Upper lobe of left lung (tissue), 4 donors: ENCODE measurements around the gene CENATAC.

Experiments used
- EP300 ChIP-seq, 4 donors: sonication (generic); formaldehyde crosslinking; IDR thresholded peaks; one replicate each; pipeline ENCODE4 v1.5.1; 2017; ENCODE audit warnings: antibody characterized with exemption in 4 of 4, control low read depth in 2 of 4
- POLR2A ChIP-seq, 4 donors: fragments of 450-650 bp; IDR thresholded peaks; one replicate each; pipeline ENCODE4 v1.5.1; 2016 to 2017; ENCODE audit warnings: antibody characterized with exemption in 4 of 4, mild to moderate bottlenecking in 2 of 4
- POLR2AphosphoS5 ChIP-seq, 2 donors: sonication (generic); formaldehyde crosslinking; IDR thresholded peaks; one replicate each; pipeline ENCODE4 v1.5.1; 2017; ENCODE audit warnings: antibody characterized with exemption in 2 of 2
- TF ChIP-seq, protein P1 (sequence below), 6 experiments: fragments of 450-650 bp in 4 of 6; fragments of 200-600 bp in 2 of 6; sonication (generic) in 2 of 6; IDR thresholded peaks; one replicate each; pipeline ENCODE4 v1.5.1; 2016 to 2019; ENCODE audit warnings: antibody characterized with exemption in 6 of 6

DNA sequence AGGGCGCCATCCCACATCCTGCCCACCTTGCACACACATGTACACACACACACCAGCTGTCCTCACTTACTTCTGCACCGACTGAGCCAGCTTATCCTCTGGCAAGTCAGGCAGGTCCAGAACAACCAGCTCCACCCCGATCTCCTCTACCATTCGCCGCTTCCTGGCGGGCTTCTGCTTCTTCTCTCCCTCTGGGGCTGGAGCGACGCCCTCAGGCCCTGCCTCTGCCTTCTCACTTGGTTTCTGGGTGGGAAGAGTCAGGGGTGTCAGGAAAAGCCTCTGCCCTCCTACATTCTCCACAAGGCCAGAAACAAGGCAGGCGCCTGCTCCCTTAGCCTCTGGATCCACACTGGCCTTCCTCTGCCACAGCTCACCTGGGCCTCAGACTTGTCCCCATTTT is 50.7 kb downstream of the CENATAC start:
- TF ChIP-seq, protein P1, sequence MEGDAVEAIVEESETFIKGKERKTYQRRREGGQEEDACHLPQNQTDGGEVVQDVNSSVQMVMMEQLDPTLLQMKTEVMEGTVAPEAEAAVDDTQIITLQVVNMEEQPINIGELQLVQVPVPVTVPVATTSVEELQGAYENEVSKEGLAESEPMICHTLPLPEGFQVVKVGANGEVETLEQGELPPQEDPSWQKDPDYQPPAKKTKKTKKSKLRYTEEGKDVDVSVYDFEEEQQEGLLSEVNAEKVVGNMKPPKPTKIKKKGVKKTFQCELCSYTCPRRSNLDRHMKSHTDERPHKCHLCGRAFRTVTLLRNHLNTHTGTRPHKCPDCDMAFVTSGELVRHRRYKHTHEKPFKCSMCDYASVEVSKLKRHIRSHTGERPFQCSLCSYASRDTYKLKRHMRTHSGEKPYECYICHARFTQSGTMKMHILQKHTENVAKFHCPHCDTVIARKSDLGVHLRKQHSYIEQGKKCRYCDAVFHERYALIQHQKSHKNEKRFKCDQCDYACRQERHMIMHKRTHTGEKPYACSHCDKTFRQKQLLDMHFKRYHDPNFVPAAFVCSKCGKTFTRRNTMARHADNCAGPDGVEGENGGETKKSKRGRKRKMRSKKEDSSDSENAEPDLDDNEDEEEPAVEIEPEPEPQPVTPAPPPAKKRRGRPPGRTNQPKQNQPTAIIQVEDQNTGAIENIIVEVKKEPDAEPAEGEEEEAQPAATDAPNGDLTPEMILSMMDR (IDR thresholded peaks at IDR 0.05): no peak
- TF ChIP-seq POLR2A (IDR thresholded peaks at IDR 0.05) (no peak), EP300 (IDR thresholded peaks at IDR 0.05) (no peak), POLR2AphosphoS5 (IDR thresholded peaks at IDR 0.05) (no peak)
